AG04450 (cell line): Measurements from ENCODE around the gene SKP1. TPM values are rescaled to one million over a fixed set of nuclear protein-coding genes. Genes with fewer than 3 reads are reported as not detected.

Experiments used
- CTCF ChIA-PET: fragments of 300-600, 350-600 bp; formaldehyde crosslinking; extraction: SDS; loops from one replicate; lab custom pipeline; 2022; ENCODE audit warnings: antibody characterized with exemption, inconsistent platforms; lab: Charles Lee
- POLR2A ChIA-PET: fragments of 350-600 bp; formaldehyde crosslinking; extraction: SDS; loops from one replicate; lab custom pipeline; 2021; ENCODE audit warnings: antibody characterized with exemption, inconsistent platforms; lab: Yijun Ruan, JAX
- DNase-seq: peaks from one replicate; pipeline ENCODE4 v3.0.0-alpha.2; 2011; ENCODE audit warnings: low read depth, low spot score
- H3K27ac ChIP-seq: one replicate; pipeline ENCODE4 v1.5.1; 2012; ENCODE audit warnings: low read depth, low read length, control low read depth
- H3K27me3 ChIP-seq: one replicate; pipeline ENCODE4 v1.6.0; 2012; ENCODE audit warnings: low read length; ENCODE audit not compliant: control insufficient read depth, insufficient read depth
- H3K4me3 ChIP-seq: 2 replicates; pipeline ENCODE4 v1.5.1; 2011; ENCODE audit warnings: mild to moderate bottlenecking, low read depth, low read length, control low read depth
- H3K9me3 ChIP-seq: 2 replicates; pipeline ENCODE4 v1.5.1; 2012; ENCODE audit warnings: low read length; ENCODE audit not compliant: control insufficient read depth, insufficient read depth
- polyA plus RNA-seq: library from polyadenylated mRNA; depleted of rRNA; stranded (reverse); fragments of >200 nt; gene quantifications from 2 replicates; pipeline ENCODE4 v1.2.3, GENCODE V29; 2011
- TF ChIP-seq, protein P1 (sequence below): IDR thresholded peaks from 2 replicates; pipeline ENCODE4 v1.5.1; 2011; ENCODE audit warnings: low read depth, low read length, control low read depth, inconsistent platforms

Gene SKP1
- polyA plus RNA-seq, 1 experiment: 1,036 TPM

- TF ChIP-seq, protein P1, sequence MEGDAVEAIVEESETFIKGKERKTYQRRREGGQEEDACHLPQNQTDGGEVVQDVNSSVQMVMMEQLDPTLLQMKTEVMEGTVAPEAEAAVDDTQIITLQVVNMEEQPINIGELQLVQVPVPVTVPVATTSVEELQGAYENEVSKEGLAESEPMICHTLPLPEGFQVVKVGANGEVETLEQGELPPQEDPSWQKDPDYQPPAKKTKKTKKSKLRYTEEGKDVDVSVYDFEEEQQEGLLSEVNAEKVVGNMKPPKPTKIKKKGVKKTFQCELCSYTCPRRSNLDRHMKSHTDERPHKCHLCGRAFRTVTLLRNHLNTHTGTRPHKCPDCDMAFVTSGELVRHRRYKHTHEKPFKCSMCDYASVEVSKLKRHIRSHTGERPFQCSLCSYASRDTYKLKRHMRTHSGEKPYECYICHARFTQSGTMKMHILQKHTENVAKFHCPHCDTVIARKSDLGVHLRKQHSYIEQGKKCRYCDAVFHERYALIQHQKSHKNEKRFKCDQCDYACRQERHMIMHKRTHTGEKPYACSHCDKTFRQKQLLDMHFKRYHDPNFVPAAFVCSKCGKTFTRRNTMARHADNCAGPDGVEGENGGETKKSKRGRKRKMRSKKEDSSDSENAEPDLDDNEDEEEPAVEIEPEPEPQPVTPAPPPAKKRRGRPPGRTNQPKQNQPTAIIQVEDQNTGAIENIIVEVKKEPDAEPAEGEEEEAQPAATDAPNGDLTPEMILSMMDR: no peak
- ChIA-PET POLR2A (no interaction called here), CTCF (interaction anchor here (1.3 to 4.4 kb wide), 2 partner anchors 22 to 83 kb away, joined by 3 to 41 read pairs; no protein-coding TSS in a partner anchor)
- DNase-seq: no peak
- H3K27me3 ChIP-seq: no peaks in the 10 kb centered on the region
- H3K4me3 ChIP-seq: no peak overlapping the region
- H3K27ac ChIP-seq: no peak overlapping the region
- H3K9me3 ChIP-seq: no peaks in the 10 kb centered on the region
Observed at GRCh38 chr5:134123360-134123759, 53.4 kb downstream of the SKP1 start.

GRCh38 chr5:134122530-134122929 lies 54.2 kb downstream of the SKP1 start:
- DNase-seq: no peak
- Histone ChIP-seq H3K27ac (no peak overlapping the region), H3K9me3 (no peaks in the 10 kb centered on the region), H3K4me3 (no peak overlapping the region), H3K27me3 (no peaks in the 10 kb centered on the region)
- ChIA-PET POLR2A (no interaction called here), CTCF (interaction anchor here (1.8 kb wide), 1 partner anchor 18 kb away, joined by 6 read pairs; no protein-coding TSS in a partner anchor)
- TF ChIP-seq, protein P1: no peak

DNA sequence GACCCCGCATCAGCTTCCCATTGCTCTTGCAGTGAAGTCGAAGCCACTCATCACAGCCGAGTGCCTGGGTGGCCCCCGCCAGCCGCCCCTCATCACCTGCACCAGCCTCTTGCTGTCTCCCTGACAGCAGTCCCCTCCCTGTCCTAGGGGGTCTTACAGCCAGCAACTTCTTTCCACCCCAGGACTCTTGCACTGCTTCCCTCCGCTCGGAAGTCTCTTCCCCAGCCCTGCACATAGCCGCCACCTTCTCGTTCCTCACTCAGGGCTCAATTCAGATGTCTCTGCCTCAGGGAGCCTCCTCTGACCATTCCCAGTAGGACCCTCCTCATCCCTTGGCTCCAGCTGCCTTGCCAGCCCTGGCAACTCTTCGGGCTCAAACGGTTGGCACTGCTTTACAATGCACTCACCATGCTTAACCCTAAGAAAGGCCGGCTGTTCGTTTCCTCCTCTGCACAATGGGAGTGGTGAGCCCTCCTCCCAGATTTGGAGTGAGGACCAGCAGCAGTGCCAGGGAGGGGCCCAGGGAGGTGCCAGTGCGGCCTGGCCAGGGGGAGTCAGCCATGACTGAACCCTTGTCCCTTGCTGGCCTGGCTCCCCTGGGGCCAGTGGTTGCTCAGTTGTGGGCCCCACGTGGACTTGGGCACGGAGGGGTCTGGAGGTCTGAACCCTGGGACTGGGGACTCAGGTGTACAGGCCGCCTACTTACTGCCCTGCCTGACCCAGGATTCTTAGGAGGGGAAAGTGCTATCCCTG lies 56.2 kb downstream of the SKP1 start:
- ChIA-PET CTCF (interaction anchor here (0.8 to 1.0 kb wide), 2 partner anchors 81 kb away, joined by 3 to 4 read pairs; no protein-coding TSS in a partner anchor), POLR2A (no interaction called here)
- no peak for DNase-seq
- Histone ChIP-seq H3K27me3 (no peaks in the 10 kb centered on the region), H3K9me3 (no peaks in the 10 kb centered on the region), H3K4me3 (no peak overlapping the region), H3K27ac (no peak overlapping the region)
- TF ChIP-seq, protein P1: no peak

DNA sequence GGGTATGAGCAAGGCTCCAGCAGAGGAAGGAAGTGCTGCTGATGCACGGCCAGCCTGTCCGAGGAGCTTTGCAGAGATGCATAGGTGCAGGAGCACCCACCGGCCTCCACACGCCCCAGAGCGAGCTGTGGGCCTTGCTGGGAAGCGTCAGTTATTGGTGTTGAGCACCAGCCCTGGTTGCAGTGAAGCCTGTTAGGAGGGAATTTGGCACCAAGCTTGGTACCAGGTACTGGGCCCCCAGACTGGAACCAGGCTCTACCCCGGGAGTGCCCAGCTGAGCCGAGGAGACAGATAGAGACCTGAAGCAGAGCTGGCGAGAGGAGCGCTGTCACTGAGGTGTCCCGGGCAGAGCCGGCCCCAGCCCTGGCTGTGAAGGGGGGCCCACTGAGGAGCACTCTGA lies 57.0 kb downstream of the SKP1 start:
- no peaks in the 10 kb centered on the region for H3K27me3 ChIP-seq
- no peak overlapping the region for H3K27ac ChIP-seq
- ChIA-PET CTCF (interaction anchor here (0.8 to 1.7 kb wide), 3 partner anchors 17 to 80 kb away, joined by 4 to 5 read pairs (median 4); no protein-coding TSS in a partner anchor), POLR2A (no interaction called here)
- H3K4me3 ChIP-seq: no peak overlapping the region
- TF ChIP-seq, protein P1: no peak
- DNase-seq: no peak
- H3K9me3 ChIP-seq: no peaks in the 10 kb centered on the region

GRCh38 chr5:134118212-134118835 lies 58.4 kb downstream of the SKP1 start:
- POLR2A ChIA-PET: no interaction called here
- no peaks in the 10 kb centered on the region; the same call in 1 of the 2 replicates for H3K9me3 ChIP-seq
- DNase-seq: no peak
- peaks cover 6% of the 10 kb centered on the region for H3K27me3 ChIP-seq
- no peak overlapping the region for H3K27ac ChIP-seq
- CTCF ChIA-PET: interaction anchor here (1.1 to 1.9 kb wide), 3 partner anchors 17 to 79 kb away, joined by 3 to 8 read pairs (median 4); no protein-coding TSS in a partner anchor
- TF ChIP-seq, protein P1: no peak
- no peak overlapping the region for H3K4me3 ChIP-seq
